Measurements from ENCODE around the gene PSMD2.
A peak's percentile ranks its signal among the peaks of the same experiment; 100 is the strongest.

PSMD2 gene

DNA sequence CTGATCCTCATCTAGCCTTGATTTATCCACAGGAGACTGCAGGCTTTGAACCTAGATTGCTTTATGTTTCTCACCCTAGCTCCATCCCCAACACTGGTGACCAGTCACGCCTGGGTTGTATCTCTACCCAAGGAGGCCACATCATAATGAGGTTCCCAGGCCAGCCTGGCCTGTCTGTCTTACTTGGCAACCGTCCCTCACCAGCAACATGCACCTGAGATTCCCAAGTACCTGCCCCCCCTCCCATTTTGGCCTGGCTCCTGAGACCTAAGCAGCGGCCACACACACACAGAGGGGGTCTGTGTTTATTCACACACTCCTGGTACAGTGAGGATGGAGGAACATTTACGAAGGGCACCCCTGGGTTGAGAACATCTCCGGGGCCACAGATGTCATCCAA, 40.1 kb upstream of the PSMD2 start:
- no peak for DNase-seq (ENCODE audit: extremely low read depth, low read depth)
- TF ChIP-seq, protein P1, sequence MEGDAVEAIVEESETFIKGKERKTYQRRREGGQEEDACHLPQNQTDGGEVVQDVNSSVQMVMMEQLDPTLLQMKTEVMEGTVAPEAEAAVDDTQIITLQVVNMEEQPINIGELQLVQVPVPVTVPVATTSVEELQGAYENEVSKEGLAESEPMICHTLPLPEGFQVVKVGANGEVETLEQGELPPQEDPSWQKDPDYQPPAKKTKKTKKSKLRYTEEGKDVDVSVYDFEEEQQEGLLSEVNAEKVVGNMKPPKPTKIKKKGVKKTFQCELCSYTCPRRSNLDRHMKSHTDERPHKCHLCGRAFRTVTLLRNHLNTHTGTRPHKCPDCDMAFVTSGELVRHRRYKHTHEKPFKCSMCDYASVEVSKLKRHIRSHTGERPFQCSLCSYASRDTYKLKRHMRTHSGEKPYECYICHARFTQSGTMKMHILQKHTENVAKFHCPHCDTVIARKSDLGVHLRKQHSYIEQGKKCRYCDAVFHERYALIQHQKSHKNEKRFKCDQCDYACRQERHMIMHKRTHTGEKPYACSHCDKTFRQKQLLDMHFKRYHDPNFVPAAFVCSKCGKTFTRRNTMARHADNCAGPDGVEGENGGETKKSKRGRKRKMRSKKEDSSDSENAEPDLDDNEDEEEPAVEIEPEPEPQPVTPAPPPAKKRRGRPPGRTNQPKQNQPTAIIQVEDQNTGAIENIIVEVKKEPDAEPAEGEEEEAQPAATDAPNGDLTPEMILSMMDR (IDR thresholded peaks at IDR 0.05; ENCODE audit: low read depth, low read length, missing control alignments), result no peak
- no peak overlapping the region for H3K4me3 ChIP-seq (replicated peaks; ENCODE audit: low read depth, low read length)

DNA sequence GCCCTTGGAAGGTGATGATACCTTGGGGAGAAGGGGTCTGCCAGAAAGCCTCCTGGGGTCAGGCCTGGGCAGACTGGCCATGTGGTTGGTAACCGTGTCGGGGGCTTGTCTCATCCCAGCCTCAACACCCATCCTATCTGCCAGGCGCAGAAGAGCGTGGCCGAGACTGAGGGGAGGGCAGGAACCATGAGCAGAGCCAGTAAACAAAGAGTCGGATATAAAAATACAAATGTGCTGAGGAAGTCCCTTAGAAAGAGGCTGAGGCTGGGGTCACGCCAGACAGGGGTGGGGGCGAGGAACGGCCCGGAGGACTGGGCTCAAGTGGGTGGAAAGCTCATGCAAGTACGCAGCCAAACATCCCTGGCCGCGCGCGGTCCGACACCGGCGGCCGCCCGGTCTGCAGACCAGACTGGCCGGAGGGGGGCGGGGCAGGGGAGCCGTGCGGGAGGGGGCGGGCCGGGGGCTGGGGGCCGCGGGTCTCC, 39.6 kb upstream of the PSMD2 start:
- no peak overlapping the region for H3K4me3 ChIP-seq (replicated peaks; ENCODE audit: low read depth, low read length)
- TF ChIP-seq, protein P1 (IDR thresholded peaks at IDR 0.05; ENCODE audit: low read depth, low read length, missing control alignments), result no peak
- DNase-seq (ENCODE audit: extremely low read depth, low read depth), result no peak

DNA sequence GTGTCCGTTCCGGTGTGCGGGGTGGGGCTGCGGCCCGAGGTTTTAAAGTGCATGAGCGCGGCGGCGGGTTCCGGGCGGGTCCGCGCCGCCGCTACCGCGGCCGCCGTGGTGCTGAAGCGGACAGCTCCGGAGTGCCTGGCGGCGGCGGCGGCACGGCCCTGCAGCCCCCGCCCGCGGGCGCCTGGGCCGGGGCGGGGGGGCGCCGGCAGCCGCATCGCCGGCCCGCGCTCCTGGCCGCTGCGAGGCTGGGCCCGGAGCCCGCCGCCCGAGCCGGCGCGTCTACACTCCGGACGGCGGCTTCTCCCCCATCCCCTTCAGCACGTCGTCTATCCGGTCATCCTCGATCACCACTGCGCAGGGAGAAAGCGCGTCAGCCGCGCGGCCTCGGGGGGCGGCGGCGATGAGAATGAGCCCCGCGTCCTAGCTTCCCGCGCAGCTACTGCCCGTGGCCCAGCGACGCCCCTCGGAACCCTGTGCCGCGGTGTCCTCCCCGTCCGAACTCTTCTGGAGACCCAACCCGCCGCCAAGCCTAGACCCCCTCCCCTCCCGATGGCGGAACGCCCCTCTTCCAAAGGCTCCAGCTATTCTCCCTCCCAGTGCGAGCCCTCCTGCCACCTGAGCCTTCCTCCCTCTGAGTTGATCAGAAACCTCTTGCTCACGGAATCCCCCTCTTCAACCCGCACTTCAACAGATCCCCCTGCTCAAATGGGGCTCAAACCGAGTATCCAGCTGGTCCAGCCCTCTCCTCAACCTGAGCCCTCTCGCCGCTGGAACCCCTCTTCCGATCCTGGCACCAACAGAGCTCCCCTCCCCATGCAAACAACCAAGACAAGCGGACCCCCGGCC, 38.9 kb upstream of the PSMD2 start:
- H3K4me3 ChIP-seq (replicated peaks; ENCODE audit: low read depth, low read length), result peak overlapping the region; percentile 32
- TF ChIP-seq, protein P1 (IDR thresholded peaks at IDR 0.05; ENCODE audit: low read depth, low read length, missing control alignments), result no peak
- DNase-seq (ENCODE audit: extremely low read depth, low read depth), result no peak

DNA sequence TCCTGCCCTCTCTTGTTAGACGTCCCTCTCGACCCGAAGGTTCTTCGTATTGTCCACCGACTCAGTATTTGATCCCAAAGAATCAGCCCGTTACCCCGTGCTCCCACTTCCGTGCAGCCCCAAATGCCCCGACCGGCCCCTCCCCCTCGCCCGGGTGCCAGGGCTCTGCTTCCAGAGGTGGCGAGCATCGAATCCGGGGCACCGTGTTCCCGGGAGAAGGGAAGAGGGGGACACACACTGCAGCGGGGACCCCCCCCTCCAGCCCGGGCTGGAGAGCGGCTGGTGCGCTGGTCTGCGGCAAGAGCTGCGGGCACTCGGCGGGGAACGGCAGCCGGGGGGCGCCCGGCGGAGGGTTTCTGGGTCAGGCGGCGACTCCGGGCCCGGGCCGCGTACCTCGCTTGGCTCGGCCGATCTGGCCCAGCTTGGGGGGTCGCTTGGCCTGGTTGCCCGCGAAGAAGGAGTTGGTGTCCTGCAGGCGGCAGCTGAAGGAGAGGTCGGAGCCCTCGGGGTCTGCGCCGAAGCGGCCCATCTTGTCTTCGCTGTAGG, 38.2 kb upstream of the PSMD2 start:
- no peak for DNase-seq (ENCODE audit: extremely low read depth, low read depth)
- TF ChIP-seq, protein P1 (IDR thresholded peaks at IDR 0.05; ENCODE audit: low read depth, low read length, missing control alignments), result no peak
- peak overlapping the region; percentile 32 for H3K4me3 ChIP-seq (replicated peaks; ENCODE audit: low read depth, low read length)

DNA sequence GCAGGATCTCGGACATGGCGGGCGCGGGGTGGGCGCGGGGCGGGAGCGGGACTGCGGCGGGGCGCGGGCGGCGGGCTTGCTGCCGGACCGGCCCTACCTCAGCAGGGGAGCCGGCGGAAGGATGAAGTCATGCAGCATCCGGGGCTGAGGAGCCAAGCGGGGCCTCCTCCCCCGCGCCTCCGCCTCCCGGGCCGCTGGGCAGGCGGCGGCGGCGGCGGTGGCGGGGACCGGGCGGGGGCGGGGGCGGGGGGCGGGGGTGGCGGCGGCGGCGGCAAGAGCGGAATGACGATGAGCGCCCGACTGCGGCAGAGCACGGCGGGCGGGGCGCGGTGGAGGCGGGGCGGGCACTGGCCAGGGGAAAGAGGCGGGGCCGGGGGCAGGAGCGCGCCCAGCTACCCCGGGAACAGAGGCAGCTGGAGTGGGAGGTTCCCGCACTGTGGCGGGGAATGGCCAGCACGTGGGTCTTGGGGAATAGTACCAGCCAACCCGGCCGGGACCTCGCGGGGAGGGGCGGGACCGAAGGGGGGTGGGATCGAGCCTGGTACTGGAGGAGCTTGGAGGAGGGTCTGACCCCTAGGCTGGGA, 37.7 kb upstream of the PSMD2 start, which contains the start of gene CAMK2N2:
CAMK2N2 (minus strand) TSS at position 284 of the 584 bp plus-strand sequence; CDS start at position 16, 268 bp downstream.
- peak within 1 kb of the TSS; percentile 36 for H3K4me3 ChIP-seq (replicated peaks; ENCODE audit: low read depth, low read length)
- no peak for DNase-seq (ENCODE audit: extremely low read depth, low read depth)
- TF ChIP-seq, protein P1 (IDR thresholded peaks at IDR 0.05; ENCODE audit: low read depth, low read length, missing control alignments), result no peak

DNA sequence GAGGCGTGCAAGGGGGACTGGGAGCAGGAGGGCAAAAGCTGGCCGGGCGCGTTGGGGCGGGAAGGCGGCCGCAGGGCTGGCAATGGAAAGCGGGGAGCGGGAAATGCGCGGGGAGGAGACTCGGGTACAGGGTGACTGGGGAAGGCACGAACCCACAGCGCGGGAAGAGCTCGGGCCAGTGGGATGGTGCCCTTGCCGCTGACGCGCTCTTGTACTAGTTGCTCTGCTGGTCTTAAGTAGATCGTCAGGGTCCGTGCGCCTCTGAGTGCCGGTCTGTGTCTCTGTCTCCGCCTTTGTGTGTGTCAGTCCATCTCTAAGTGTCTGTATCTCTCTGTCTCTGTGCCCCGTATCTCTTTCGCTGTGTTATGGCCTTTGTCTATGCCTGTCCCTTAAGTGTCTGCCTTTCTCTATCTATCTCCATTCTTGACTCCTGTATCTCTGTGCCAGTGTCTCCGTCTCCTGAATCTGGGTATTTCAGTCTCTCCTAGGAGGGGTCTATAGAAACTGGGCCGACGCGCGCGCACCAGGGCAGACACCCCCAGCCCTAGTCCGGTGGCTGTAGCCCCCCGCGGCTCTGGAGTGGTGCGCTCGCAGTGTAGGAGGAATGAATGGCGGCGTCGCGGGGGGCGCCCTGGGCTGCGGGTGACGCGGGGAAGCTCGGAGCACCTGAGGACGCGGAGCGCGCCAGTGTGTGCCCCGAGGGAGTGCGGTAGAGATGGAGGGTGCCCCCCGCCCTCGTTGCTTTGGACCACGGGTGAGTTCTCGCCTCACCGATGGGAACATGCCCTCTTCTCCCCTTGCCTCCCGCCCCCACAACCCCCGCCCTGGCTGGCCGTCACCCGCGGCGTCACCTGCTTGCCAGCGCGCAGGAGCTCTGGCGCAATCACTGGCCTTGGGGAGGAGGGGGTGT, 36.9 kb upstream of the PSMD2 start:
- no peak for DNase-seq (ENCODE audit: extremely low read depth, low read depth)
- TF ChIP-seq, protein P1 (IDR thresholded peaks at IDR 0.05; ENCODE audit: low read depth, low read length, missing control alignments), result no peak
- peak overlapping the region; percentile 36 for H3K4me3 ChIP-seq (replicated peaks; ENCODE audit: low read depth, low read length)
